Tibial artery (tissue), 4 donors: ENCODE data around the gene MCM5.
A peak's percentile ranks its signal among the peaks of the same experiment; 100 is the strongest.

ENCODE experiments used
- DNase-seq, 2 donors: peaks; one replicate each; pipeline ENCODE4 v3.0.0-alpha.2; 2019
- H3K27ac ChIP-seq, 2 donors: fragments of 200-600 bp; sonication (generic) in 1 of 2; 1 replicate in 1 of 2; 2 replicates in 1 of 2; pipeline ENCODE4 v1.5.1; 2018 to 2019; ENCODE audit warnings: mild to moderate bottlenecking in 1 of 2
- H3K27me3 ChIP-seq, 2 donors: fragments of 200-600 bp; sonication (generic) in 1 of 2; one replicate each; pipeline versions ENCODE4 v1.5.1 to v1.6.0; 2016 to 2019
- H3K36me3 ChIP-seq, 3 donors: fragments of 200-600 bp; sonication (generic) in 2 of 3; one replicate each; pipeline ENCODE4 v1.5.1; 2016 to 2019; ENCODE audit warnings: mild to moderate bottlenecking in 2 of 3
- H3K4me1 ChIP-seq, 4 donors: fragments of 200-600 bp; sonication (generic) in 2 of 4; 1 replicate in 3 of 4; 2 replicates in 1 of 4; pipeline ENCODE4 v1.5.1; 2016 to 2019
- H3K4me3 ChIP-seq, 2 donors: fragments of 200-600 bp; sonication (generic) in 1 of 2; 1 replicate in 1 of 2; 2 replicates in 1 of 2; pipeline ENCODE4 v1.5.1; 2018 to 2019; ENCODE audit warnings: mild to moderate bottlenecking in 2 of 2
- H3K9me3 ChIP-seq, 3 donors: fragments of 200-600 bp; sonication (generic) in 1 of 3; one replicate each; pipeline ENCODE4 v1.5.1; 2016 to 2019
- CTCF ChIP-seq, 2 experiments: fragments of 200-600 bp in 1 of 2; fragments of 450-650 bp in 1 of 2; IDR thresholded peaks; one replicate each; pipeline ENCODE4 v1.5.1; 2017 to 2019; ENCODE audit warnings: antibody characterized with exemption in 2 of 2, mild to moderate bottlenecking in 1 of 2, moderate library complexity in 1 of 2
- intact Hi-C: fragments of 100-400 bp; cut with DNase I; formaldehyde crosslinking; loops from one replicate; pipeline ENCODE4 v1.15.0; 2023; ENCODE audit warnings: low total_unique reads

MCM5 gene

GRCh38 chr22:35386670-35387288 is 13.2 kb upstream of the MCM5 start:
- peaks cover 0 to 4% (median 0%) of the 10 kb centered on the region in 4 donors for H3K4me1 ChIP-seq
- no peaks in the 10 kb centered on the region for H3K9me3 ChIP-seq
- no peak overlapping the region for H3K4me3 ChIP-seq
- intact Hi-C loops, result no loop called here
- no peak overlapping the region for H3K27ac ChIP-seq
- DNase-seq, result no peak
- H3K27me3 ChIP-seq, result no peaks in the 10 kb centered on the region
- TF ChIP-seq CTCF (IDR thresholded peaks at IDR 0.05), result no peak
- peaks cover 18 to 42% (median 23%) of the 10 kb centered on the region in 3 donors for H3K36me3 ChIP-seq

GRCh38 chr22:35390933-35391332 is 9.0 kb upstream of the MCM5 start:
- Histone ChIP-seq H3K27ac (no peak overlapping the region), H3K4me1 (peaks cover 0 to 11% (median 0%) of the 10 kb centered on the region in 4 donors), H3K27me3 (no peaks in the 10 kb centered on the region), H3K36me3 (peaks cover 18 to 32% (median 23%) of the 10 kb centered on the region in 3 donors), H3K9me3 (no peaks in the 10 kb centered on the region), H3K4me3 (no peak overlapping the region)
- DNase-seq, result no peak
- intact Hi-C loops, result no loop called here
- TF ChIP-seq CTCF (IDR thresholded peaks at IDR 0.05), result no peak

GRCh38 chr22:35392357-35392756 is 7.6 kb upstream of the MCM5 start:
- intact Hi-C loops, result no loop called here
- Histone ChIP-seq H3K36me3 (peaks cover 10 to 21% (median 13%) of the 10 kb centered on the region in 3 donors), H3K4me3 (no peak overlapping the region), H3K27ac (no peak overlapping the region), H3K27me3 (no peaks in the 10 kb centered on the region), H3K9me3 (no peaks in the 10 kb centered on the region), H3K4me1 (peaks cover 0 to 11% (median 0%) of the 10 kb centered on the region in 4 donors)
- DNase-seq, result no peak
- no peak for TF ChIP-seq CTCF (IDR thresholded peaks at IDR 0.05)

GRCh38 chr22:35393116-35394010 is 6.6 kb upstream of the MCM5 start:
- no peak for DNase-seq
- peak overlapping the region; percentile 36 to 43 for H3K27ac ChIP-seq
- H3K4me1 ChIP-seq, result peaks cover 0 to 11% (median 0%) of the 10 kb centered on the region in 4 donors
- H3K9me3 ChIP-seq, result no peaks in the 10 kb centered on the region
- H3K36me3 ChIP-seq, result peaks cover 8 to 17% (median 13%) of the 10 kb centered on the region in 3 donors
- intact Hi-C loops, result no loop called here
- no peak overlapping the region for H3K4me3 ChIP-seq
- no peak for TF ChIP-seq CTCF (IDR thresholded peaks at IDR 0.05)
- no peaks in the 10 kb centered on the region for H3K27me3 ChIP-seq

- intact Hi-C loops, result no loop called here
- H3K36me3 ChIP-seq, result peaks cover 5 to 17% (median 13%) of the 10 kb centered on the region in 3 donors
- no peak overlapping the region for H3K4me3 ChIP-seq
- H3K4me1 ChIP-seq, result peaks cover 0 to 11% (median 0%) of the 10 kb centered on the region in 4 donors
- no peaks in the 10 kb centered on the region for H3K27me3 ChIP-seq
- H3K27ac ChIP-seq, result peak overlapping the region; percentile 36 to 43
- TF ChIP-seq CTCF (IDR thresholded peaks at IDR 0.05), result no peak
- H3K9me3 ChIP-seq, result no peaks in the 10 kb centered on the region
- DNase-seq, result no peak
Observed at GRCh38 chr22:35394011-35394312, 6.0 kb upstream of the MCM5 start.
